Hematopoietic multipotent progenitor cell treated with erythropoietin and hydrocortisone succinate and interleukin-3 and kit ligand, for 4 days (in vitro differentiated cells): ENCODE data around the gene FBXW8.

ENCODE experiments used
- DNase-seq: peaks from one replicate; pipeline ENCODE4 v3.0.0-alpha.2; 2015

Gene FBXW8

GRCh38 chr12:117000316-117000715, 89.6 kb downstream of the FBXW8 start:
- no peak for DNase-seq

DNA sequence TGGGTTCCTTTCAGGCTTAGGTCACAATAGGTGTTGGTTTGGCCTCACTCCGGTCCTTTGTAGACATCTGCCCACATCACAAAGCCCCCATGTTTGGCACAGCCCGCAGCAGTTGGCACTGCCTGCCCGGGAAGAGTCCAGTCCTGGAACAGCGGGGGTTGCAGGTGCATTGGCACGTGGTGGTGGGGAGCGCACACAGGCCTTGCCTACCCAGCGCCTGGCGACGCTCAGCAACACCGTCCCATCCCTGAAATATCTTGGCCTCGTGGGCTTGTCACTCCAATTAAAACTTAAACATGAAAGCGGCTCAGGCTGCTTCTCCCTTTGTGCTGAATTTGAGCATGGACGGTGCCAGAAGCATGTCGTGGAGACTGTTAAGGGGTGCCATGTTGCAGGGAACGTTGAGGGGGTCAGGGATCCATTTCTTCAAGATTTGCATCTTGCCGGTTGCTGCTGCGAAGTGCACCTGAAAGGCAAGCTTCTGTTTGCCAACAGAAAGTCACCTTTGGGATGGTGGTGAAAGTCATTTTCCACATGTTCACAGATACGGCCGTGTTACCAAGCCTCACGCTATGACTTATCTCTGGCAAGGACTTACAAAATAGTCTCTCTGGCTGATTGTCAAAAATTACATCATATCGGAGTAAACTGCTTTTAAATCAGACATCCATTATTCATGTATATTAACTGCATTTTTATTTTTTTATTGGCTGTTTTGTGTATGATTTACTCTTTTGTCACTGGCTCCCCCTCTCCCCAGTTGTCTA, 91.5 kb downstream of the FBXW8 start:
- no peak for DNase-seq

GRCh38 chr12:117003883-117004404, 93.2 kb downstream of the FBXW8 start:
- DNase-seq: no peak

DNA sequence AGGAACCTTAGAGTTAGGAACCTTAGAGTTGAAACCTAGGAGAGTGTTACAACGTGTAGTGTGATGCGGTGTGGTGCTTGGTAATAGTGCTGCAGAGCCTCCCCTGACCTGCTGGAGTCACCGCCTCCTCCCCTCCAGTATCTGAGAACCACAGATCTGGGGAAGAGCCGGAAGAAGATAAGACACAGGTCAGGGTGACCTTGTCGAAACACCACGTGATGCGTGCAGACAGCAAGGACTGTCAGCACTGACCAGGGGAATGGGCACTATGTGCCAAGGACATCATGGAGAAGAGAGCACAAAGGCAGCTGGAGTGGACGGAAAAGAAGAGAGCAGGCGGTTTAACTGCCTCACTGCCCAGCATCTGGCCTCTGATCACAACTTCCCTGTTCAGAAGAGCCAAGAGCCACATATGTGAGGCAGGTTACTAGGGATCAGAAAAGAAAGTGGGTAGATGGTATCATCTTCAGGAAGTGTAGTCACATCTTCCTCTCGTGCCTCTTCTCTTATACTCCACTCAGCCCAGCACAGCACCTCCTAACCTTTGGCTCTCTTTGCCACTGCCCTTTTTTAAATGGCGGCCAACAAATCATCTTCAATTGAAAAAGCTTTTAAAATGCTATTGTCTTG, 94.8 kb downstream of the FBXW8 start:
- DNase-seq: peak; percentile 38

DNA sequence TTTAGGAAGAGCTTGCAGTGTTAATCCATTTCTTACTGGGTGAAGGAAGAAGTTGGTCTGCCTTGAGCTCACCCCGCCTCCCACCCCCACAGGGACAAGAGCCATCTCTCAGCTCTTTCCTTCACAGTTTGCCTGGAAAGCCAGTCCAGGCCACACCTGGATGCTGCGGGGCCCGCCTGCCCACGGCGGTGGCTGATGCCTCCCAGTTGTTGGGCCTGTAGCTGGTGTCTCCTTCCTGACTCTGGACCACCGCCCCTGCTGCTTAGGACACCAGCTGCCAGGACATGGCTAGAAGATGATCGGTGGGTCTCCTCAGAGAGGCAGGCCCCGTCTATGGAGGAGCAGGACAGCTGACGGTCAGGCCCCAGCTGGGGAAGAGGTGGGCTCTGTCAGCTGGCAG, 95.6 kb downstream of the FBXW8 start:
- DNase-seq: no peak

GRCh38 chr12:117007577-117007976, 96.8 kb downstream of the FBXW8 start:
- DNase-seq: no peak

GRCh38 chr12:117009759-117010158, 99.0 kb downstream of the FBXW8 start:
- DNase-seq: no peak

DNA sequence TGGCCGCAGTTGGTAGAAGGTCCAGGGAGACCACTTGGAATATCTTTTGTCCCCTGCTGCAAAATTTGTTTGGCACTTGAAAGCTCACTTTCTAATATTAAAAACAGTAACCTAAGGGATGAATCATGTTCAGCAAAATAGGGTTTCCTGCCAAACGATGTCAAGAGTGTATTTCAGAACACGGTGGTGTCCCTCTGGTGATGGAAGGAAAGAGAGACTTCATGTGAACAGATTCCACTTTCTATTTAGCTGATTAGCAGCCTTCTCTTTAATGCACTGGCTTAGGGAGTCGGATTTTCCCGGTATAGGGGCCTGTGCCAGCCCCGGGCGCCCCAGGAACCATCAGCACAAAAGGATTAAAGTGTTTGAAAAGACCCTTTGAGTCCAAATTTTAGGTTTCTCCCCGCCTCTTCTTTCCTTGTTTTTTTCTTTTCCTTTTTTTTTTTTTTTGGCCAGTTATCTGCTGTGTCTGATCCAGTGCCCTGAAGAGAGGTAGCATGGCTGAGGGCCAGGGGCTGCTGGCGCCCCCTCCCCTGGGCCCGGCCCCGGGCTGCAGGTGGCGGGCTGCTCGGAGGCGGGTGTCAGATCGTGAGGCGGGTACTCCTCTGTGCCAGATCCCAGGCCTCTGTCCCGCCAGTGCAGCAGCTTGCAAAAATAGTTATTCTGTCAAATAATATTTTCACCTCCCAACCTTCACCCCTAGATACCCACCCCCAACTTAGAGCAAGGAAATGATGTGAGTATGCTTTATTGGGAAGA, 100.1 kb downstream of the FBXW8 start:
- no peak for DNase-seq

GRCh38 chr12:117011988-117012805, 101.4 kb downstream of the FBXW8 start:
- DNase-seq: no peak

DNA sequence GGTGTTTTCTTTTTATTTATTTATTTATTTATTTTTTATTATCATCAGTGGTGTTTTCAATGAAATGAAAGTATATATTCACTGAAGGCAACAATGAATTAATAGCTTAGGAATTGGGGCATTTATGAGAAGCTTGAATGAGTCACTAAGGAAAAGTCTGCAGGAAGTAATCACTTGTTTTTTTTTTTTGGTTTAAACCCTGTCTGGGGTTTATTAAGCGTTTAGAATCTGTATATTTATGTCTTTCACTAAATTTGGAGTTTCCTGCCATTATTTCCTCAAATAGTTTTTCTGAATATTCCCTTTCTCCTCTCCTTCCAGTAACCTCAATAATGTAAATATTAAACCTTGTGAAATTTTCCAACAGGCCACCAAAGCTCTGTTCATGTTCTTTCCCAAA, 103.0 kb downstream of the FBXW8 start:
- DNase-seq: no peak

- no peak for DNase-seq
These were observed 103.7 kb downstream of the FBXW8 start for GRCh38 chr12:117014342-117014887.

DNA sequence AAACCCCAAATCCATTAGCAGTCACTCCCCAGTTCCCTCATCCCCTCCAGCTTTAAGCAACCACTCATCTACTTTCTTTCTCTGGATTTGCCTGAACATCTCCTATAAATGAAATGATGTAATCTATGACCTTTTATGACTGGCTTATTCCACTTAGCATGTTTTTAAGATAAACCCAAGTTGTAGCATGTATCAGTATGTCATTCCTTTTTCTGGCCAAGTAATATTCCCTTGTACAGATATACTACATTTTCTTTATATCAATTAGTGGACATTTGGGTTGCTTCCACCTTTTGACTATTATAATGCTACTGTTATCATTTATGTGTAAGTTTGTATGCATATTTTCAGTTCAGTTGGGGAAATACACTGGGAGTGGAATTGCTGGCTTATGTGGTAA, 105.1 kb downstream of the FBXW8 start:
- no peak for DNase-seq

- DNase-seq: no peak
These were observed 107.1 kb downstream of the FBXW8 start for GRCh38 chr12:117017807-117018206.

DNA sequence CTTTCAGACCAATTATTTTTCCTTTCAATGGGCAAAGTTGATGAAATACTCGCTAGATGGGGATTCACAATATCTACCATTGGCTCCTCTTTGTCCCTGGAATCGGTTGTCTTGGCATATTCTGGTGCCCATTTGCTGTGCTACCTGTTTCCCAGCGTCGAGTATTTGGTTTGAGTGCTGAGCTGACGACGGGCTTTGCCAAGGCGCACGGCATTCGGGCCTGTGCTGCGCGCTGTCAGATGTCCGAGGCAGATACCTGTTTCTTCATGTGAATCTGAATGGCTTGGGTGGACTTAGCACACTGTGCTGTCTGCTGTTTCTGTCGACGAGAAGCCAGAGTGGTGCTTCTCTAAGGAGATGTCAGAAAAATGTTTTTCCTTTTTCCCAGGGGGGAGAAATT, 107.5 kb downstream of the FBXW8 start:
- no peak for DNase-seq

- no peak for DNase-seq
These were observed 107.9 kb downstream of the FBXW8 start for GRCh38 chr12:117018685-117019084.

- DNase-seq: no peak
These were observed 109.1 kb downstream of the FBXW8 start for GRCh38 chr12:117019866-117020265.

- DNase-seq: no peak
These were observed 109.9 kb downstream of the FBXW8 start for GRCh38 chr12:117020536-117021220.

- DNase-seq: no peak
These were observed 111.7 kb downstream of the FBXW8 start for GRCh38 chr12:117022465-117022864.

GRCh38 chr12:117023998-117024960, 113.5 kb downstream of the FBXW8 start:
- DNase-seq: no peak

GRCh38 chr12:117024961-117025480, 114.3 kb downstream of the FBXW8 start:
- DNase-seq: no peak
